ENCODE results near the gene SIDT2.
"Not testable (repeated sequence)": the region's sequence is repeated elsewhere in the genome, so short reads cannot be mapped to it uniquely, and the experiment has no call there.

Gene SIDT2

DNA sequence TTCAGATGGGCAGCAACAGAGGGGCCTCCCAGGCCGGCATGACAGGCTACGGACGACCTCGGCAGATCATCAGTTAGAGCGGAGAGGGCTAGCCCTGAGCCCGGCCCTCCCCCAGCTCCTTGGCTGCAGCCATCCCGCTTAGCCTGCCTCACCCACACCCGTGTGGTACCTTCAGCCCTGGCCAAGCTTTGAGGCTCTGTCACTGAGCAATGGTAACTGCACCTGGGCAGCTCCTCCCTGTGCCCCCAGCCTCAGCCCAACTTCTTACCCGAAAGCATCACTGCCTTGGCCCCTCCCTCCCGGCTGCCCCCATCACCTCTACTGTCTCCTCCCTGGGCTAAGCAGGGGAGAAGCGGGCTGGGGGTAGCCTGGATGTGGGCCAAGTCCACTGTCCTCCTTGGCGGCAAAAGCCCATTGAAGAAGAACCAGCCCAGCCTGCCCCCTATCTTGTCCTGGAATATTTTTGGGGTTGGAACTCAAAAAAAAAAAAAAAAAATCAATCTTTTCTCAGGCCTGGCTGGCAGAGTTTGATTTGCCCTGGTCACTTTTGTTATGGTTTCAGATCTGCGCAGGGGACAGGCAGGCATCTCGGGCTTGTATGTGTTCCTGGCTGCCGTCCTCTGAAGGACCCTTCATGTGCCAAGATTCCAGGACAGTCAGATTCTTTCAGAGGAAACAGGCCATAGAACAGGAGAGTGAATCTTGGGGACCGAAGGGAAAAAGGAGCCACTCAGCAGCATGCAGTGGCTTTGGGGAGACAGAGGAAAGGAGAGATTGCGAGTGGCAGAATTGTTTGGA, 25.9 kb downstream of the SIDT2 start:
- no peak overlapping the region for H3K9ac ChIP-seq (ENCODE audit: low read length)
- H2AFZ ChIP-seq (ENCODE audit: low read length): no peak overlapping the region
- no peaks in the 10 kb centered on the region for H3K9me2 ChIP-seq (ENCODE audit: low read depth, low read length)
- no peaks in the 10 kb centered on the region for H4K20me1 ChIP-seq (ENCODE audit: insufficient read depth, low read length)
- no peaks in the 10 kb centered on the region for H3K9me3 ChIP-seq (ENCODE audit: low read length)
- no peaks in the 10 kb centered on the region for H3K4me1 ChIP-seq (ENCODE audit: insufficient read depth, low read length, severe bottlenecking)
- no peaks in the 10 kb centered on the region for H3K27me3 ChIP-seq (ENCODE audit: insufficient read depth, low read length)
- H3K4me2 ChIP-seq (ENCODE audit: low read length): no peak overlapping the region
- TF ChIP-seq EZH2 (IDR thresholded peaks at IDR 0.05; ENCODE audit: borderline replicate concordance, low read length): no peak
- TF ChIP-seq, protein P1, sequence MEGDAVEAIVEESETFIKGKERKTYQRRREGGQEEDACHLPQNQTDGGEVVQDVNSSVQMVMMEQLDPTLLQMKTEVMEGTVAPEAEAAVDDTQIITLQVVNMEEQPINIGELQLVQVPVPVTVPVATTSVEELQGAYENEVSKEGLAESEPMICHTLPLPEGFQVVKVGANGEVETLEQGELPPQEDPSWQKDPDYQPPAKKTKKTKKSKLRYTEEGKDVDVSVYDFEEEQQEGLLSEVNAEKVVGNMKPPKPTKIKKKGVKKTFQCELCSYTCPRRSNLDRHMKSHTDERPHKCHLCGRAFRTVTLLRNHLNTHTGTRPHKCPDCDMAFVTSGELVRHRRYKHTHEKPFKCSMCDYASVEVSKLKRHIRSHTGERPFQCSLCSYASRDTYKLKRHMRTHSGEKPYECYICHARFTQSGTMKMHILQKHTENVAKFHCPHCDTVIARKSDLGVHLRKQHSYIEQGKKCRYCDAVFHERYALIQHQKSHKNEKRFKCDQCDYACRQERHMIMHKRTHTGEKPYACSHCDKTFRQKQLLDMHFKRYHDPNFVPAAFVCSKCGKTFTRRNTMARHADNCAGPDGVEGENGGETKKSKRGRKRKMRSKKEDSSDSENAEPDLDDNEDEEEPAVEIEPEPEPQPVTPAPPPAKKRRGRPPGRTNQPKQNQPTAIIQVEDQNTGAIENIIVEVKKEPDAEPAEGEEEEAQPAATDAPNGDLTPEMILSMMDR (IDR thresholded peaks at IDR 0.05; ENCODE audit: low read length): no peak
- H3F3A ChIP-seq (ENCODE audit: insufficient read depth, low read length): no peaks in the 10 kb centered on the region
- no peaks in the 10 kb centered on the region for H3K79me2 ChIP-seq (ENCODE audit: insufficient read depth, low read length)
- no peaks in the 10 kb centered on the region for H3K36me3 ChIP-seq (ENCODE audit: insufficient read depth, low read length)
- no peak overlapping the region for H3K27ac ChIP-seq (ENCODE audit: low read depth, low read length, poor library complexity, severe bottlenecking)
- H3K4me3 ChIP-seq (ENCODE audit: low read depth, low read length, poor library complexity, severe bottlenecking): no peak overlapping the region

DNA sequence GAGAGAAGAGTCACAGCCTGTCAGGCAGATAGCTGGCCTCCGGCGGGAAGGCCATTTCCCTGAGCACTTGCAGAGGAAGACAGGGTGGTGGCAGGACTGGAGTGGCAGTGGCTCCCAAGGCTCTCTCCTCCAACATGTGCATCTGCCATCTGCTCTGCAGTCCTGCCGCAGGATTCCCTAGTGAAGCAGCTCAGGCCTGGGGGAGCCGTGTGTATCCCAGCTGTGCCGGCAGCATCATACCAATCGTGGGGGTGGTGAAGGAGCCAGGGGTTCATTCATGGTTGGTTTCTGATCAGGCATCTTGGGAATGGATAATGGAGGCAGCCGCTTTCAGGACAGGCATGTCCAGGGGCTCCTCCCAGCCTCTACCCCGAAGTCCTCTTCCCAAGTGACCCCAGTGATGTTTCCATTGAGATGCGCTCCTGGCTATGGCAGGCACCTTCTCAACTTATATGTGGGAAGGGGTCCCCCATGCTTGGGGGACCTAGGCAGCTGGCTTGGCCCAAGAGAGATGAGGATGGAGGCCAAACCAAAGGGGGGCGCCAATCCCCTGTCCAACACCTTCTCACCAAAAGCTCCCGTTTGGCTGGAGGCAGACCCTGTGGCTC, 26.8 kb downstream of the SIDT2 start:
- Histone ChIP-seq H3K79me2 (ENCODE audit: insufficient read depth, low read length) (no peaks in the 10 kb centered on the region), H3K36me3 (ENCODE audit: insufficient read depth, low read length) (0 out of 2 replicates have a peak, but pooled peaks cover 3% of the 10 kb centered on the region), H2AFZ (ENCODE audit: low read length) (no peak overlapping the region), H3K4me2 (ENCODE audit: low read length) (no peak overlapping the region), H3K4me1 (ENCODE audit: insufficient read depth, low read length, severe bottlenecking) (no peaks in the 10 kb centered on the region), H3K27ac (ENCODE audit: low read depth, low read length, poor library complexity, severe bottlenecking) (no peak overlapping the region), H3K9ac (ENCODE audit: low read length) (no peak overlapping the region), H3K9me3 (ENCODE audit: low read length) (no peaks in the 10 kb centered on the region), H3K9me2 (ENCODE audit: low read depth, low read length) (no peaks in the 10 kb centered on the region), H3K4me3 (ENCODE audit: low read depth, low read length, poor library complexity, severe bottlenecking) (no peak overlapping the region), H4K20me1 (ENCODE audit: insufficient read depth, low read length) (no peaks in the 10 kb centered on the region), H3K27me3 (ENCODE audit: insufficient read depth, low read length) (no peaks in the 10 kb centered on the region), H3F3A (ENCODE audit: insufficient read depth, low read length) (no peaks in the 10 kb centered on the region)
- no peak for TF ChIP-seq EZH2 (IDR thresholded peaks at IDR 0.05; ENCODE audit: borderline replicate concordance, low read length)
- TF ChIP-seq, protein P1 (IDR thresholded peaks at IDR 0.05; ENCODE audit: low read length): no peak

DNA sequence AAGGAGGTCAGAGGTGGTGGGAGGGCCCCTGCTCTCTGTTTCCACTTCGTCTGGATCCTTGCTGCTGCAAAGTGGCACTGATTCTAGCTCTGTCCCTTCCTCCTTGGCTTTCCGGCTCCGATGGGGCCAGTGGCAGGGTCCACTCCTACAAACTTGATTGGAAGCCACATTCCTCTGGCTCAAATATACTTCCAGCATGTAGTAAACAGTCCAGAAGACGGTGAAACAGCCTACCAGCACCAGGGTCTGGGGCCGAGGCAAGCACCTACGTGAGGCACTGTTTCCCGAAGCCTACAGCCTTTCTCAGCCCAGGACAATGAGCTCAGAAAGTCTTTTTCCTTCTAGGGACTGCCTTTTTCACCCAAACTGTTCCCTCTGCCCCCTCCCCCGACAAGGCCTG, 27.6 kb downstream of the SIDT2 start:
- H3K27me3 ChIP-seq (ENCODE audit: insufficient read depth, low read length); H3K36me3 ChIP-seq (ENCODE audit: insufficient read depth, low read length); H3K9me3 ChIP-seq (ENCODE audit: low read length); H3K9me2 ChIP-seq (ENCODE audit: low read depth, low read length); H3K4me3 ChIP-seq (ENCODE audit: low read depth, low read length, poor library complexity, severe bottlenecking); H3K79me2 ChIP-seq (ENCODE audit: insufficient read depth, low read length); H3F3A ChIP-seq (ENCODE audit: insufficient read depth, low read length); H3K27ac ChIP-seq (ENCODE audit: low read depth, low read length, poor library complexity, severe bottlenecking); H3K9ac ChIP-seq (ENCODE audit: low read length); H2AFZ ChIP-seq (ENCODE audit: low read length); H3K4me2 ChIP-seq (ENCODE audit: low read length); H4K20me1 ChIP-seq (ENCODE audit: insufficient read depth, low read length); H3K4me1 ChIP-seq (ENCODE audit: insufficient read depth, low read length, severe bottlenecking): not testable (repeated sequence)

DNA sequence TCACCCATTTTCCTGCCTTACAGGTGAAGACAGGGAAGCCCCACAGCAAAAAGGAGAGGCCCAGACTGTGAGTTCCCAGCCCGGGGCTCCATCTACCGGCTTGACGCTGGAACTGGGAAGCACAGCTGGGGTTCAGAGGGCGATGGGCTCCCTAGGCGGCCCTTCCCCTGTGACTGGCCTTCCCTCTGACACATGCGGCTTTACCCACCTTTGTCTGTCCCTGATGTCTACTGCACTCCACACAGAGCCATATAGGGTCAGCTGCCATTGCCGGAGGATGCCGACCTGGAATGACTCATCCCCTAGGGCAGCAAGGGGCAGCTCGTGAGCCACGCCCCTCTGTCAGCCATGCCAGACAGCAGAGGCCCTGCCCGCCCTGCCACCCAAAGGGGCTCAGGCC, 28.3 kb downstream of the SIDT2 start:
- H3F3A ChIP-seq (ENCODE audit: insufficient read depth, low read length); H2AFZ ChIP-seq (ENCODE audit: low read length); H3K4me3 ChIP-seq (ENCODE audit: low read depth, low read length, poor library complexity, severe bottlenecking); H3K4me1 ChIP-seq (ENCODE audit: insufficient read depth, low read length, severe bottlenecking); H3K4me2 ChIP-seq (ENCODE audit: low read length); H3K9me3 ChIP-seq (ENCODE audit: low read length); H3K36me3 ChIP-seq (ENCODE audit: insufficient read depth, low read length); H3K9ac ChIP-seq (ENCODE audit: low read length); H3K79me2 ChIP-seq (ENCODE audit: insufficient read depth, low read length); H3K9me2 ChIP-seq (ENCODE audit: low read depth, low read length); H3K27me3 ChIP-seq (ENCODE audit: insufficient read depth, low read length); H3K27ac ChIP-seq (ENCODE audit: low read depth, low read length, poor library complexity, severe bottlenecking); H4K20me1 ChIP-seq (ENCODE audit: insufficient read depth, low read length): not testable (repeated sequence)

DNA sequence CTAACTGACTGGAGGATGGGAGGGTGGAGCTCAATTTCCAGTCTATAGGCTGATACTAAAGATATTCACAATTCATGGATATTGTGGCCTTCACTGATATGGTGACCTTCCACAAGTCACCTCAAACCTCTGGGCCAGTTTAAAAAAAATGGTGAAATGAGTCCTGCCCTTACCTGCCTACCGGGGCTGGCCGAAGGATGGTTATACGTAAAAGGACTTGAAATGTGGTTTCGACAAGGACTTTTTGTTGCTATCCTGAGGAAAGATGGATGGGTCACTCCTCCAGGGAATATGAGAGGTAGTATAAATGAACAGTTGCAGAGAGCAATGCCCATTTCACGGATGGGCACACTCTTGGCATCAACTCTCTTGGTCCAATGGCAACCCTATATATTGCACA, 28.9 kb downstream of the SIDT2 start:
- H3F3A ChIP-seq (ENCODE audit: insufficient read depth, low read length); H2AFZ ChIP-seq (ENCODE audit: low read length); H3K9me2 ChIP-seq (ENCODE audit: low read depth, low read length): not testable (repeated sequence)

DNA sequence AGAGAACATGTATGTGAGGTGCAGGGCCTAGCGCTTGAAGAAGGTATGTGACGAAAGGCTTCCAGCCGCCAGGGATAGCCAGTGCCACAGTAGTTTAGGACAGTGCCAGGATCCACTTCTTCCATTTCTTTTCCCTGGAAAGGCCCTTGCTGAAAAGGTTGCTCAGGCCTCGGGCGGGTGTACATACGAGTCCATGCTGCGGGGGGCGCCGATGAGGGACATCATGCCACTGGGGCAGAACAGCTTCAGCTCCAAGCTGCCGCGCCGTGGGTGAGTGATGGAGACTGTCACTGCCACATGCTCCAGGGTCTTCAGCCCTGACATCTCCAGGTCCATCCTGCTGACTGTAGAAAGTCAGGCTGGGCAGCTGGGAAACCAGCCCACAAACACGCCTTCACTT, 30.2 kb downstream of the SIDT2 start:
- H3K4me3 ChIP-seq (ENCODE audit: low read depth, low read length, poor library complexity, severe bottlenecking); H3K9ac ChIP-seq (ENCODE audit: low read length); H3K27me3 ChIP-seq (ENCODE audit: insufficient read depth, low read length); H3K4me1 ChIP-seq (ENCODE audit: insufficient read depth, low read length, severe bottlenecking); H2AFZ ChIP-seq (ENCODE audit: low read length); H4K20me1 ChIP-seq (ENCODE audit: insufficient read depth, low read length); H3K4me2 ChIP-seq (ENCODE audit: low read length); H3K27ac ChIP-seq (ENCODE audit: low read depth, low read length, poor library complexity, severe bottlenecking); H3K9me2 ChIP-seq (ENCODE audit: low read depth, low read length); H3K9me3 ChIP-seq (ENCODE audit: low read length); H3F3A ChIP-seq (ENCODE audit: insufficient read depth, low read length); H3K79me2 ChIP-seq (ENCODE audit: insufficient read depth, low read length): not testable (repeated sequence)
- peaks cover 13% of the 10 kb centered on the region; the same call in 1 of the 2 replicates for H3K36me3 ChIP-seq (ENCODE audit: insufficient read depth, low read length)

More for the DNA sequence above, 28.9 kb downstream of the SIDT2 start:
- not testable (repeated sequence) for H3K4me1 ChIP-seq (ENCODE audit: insufficient read depth, low read length, severe bottlenecking); H3K9ac ChIP-seq (ENCODE audit: low read length); H3K27me3 ChIP-seq (ENCODE audit: insufficient read depth, low read length); H3K36me3 ChIP-seq (ENCODE audit: insufficient read depth, low read length); H4K20me1 ChIP-seq (ENCODE audit: insufficient read depth, low read length); H3K79me2 ChIP-seq (ENCODE audit: insufficient read depth, low read length); H3K9me3 ChIP-seq (ENCODE audit: low read length); H3K27ac ChIP-seq (ENCODE audit: low read depth, low read length, poor library complexity, severe bottlenecking); H3K4me3 ChIP-seq (ENCODE audit: low read depth, low read length, poor library complexity, severe bottlenecking); H3K4me2 ChIP-seq (ENCODE audit: low read length)

Data from OCI-LY1 (cell line).